Measurements from ENCODE around the gene FCHSD2. TPM values are rescaled to one million over a fixed set of nuclear protein-coding genes. Genes with fewer than 3 reads are reported as not detected.

The FCHSD2 gene
- total RNA-seq, 2 experiments from 2014 or later: 40.8 to 41.7 TPM

DNA sequence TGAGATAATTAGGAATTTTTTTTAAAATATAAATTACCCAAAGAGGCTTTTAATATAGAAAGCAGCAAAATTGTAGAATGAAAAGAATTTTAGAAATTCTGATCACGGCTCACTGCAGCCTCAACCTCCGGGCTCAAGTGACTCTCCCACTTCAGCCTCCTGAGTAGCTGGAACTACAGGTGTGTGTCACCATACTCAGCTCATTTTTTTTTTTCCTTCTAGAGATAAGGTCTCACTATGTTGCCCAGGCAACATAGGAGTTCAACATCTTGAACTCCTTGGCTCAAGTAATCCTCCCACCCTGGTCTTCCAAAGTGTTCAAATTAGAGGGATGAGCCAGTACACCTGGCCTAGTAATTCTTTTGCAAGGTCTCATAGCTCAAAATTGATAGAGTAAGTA, 251.2 kb downstream of the FCHSD2 start:
- Mint-ChIP-seq H3K27me3 (no peaks in the 10 kb centered on the region), H3K27ac (no peak overlapping the region), H3K4me1 (no peaks in the 10 kb centered on the region), H3K36me3 (ENCODE audit: low read depth) (peaks cover 17% of the 10 kb centered on the region), H3K4me3 (no peak overlapping the region), H3K9me3 (no peaks in the 10 kb centered on the region)
- ChIA-PET POLR2A (interaction anchor here (0.5 kb wide), 1 partner anchor 108 kb away, joined by 3 read pairs; no protein-coding TSS in a partner anchor), CTCF (interaction anchor here (1.1 kb wide), 1 partner anchor 352 kb away, joined by 3 read pairs; no protein-coding TSS in a partner anchor)
- no peak for DNase-seq

DNA sequence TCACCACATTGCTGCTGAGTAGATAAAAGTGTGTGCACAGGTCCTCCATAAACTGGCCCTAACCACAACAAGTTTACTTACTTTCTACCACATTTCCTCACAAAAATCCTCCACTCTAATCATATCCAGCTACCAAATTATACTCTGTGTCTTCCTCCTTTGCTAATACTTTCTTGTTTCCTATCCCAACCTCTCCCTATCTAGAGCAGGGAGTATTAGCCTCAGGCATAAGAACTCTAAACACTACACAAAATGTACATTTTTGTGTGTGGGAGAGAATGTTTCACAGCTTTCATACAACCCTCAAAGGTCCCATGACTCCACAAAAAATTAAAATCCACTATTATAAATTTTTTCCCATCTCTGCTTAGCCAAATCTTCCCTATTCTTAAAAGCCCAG, 255.5 kb downstream of the FCHSD2 start:
- Mint-ChIP-seq H3K9me3 (no peaks in the 10 kb centered on the region), H3K27me3 (no peaks in the 10 kb centered on the region), H3K36me3 (ENCODE audit: low read depth) (peaks cover 22% of the 10 kb centered on the region), H3K4me3 (no peak overlapping the region), H3K27ac (no peak overlapping the region), H3K4me1 (no peaks in the 10 kb centered on the region)
- ChIA-PET CTCF (no interaction called here), POLR2A (no interaction called here)
- DNase-seq: no peak

DNA sequence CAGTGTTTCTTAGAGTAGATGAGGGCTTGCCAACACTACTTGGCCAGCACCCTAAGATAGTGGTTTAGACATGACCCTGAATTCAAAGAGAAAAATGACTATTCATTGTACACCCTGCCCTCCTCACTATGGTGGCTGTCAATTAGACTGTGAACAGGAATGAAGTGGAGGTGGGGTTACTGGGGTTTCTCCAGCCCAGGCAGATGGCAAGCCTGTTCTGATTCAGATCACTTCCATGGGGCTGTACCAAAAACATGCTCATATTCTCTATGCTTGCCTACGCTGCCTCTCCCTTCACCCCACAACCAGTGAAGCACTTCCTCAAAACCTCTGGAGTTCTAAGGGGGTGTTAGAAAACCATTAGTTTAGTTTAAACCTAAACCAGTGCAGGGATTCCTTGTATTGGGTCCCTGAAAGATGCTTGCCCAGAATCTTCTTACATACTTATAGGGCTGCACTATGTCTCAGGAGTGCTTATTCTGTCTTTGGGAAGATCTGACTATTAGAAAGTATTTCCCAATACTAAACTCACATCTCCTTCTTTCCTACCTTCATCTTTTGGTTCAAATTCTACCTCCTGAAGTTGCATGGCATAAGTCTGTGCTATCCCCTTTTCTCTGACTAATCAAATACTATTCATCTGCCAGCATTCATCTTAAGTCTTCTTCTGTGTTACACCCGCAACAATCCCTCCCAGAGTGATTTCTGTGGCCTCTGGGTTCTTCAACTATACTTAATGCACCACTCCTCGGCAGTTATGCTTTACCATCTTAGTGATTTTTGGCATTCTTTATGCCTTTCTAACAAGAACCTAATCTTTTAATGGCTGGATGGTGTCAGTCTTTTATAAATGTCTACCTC, 256.1 kb downstream of the FCHSD2 start:
- Mint-ChIP-seq H3K4me1 (no peaks in the 10 kb centered on the region), H3K27me3 (no peaks in the 10 kb centered on the region), H3K4me3 (no peak overlapping the region), H3K27ac (no peak overlapping the region), H3K36me3 (ENCODE audit: low read depth) (peaks cover 28% of the 10 kb centered on the region), H3K9me3 (no peaks in the 10 kb centered on the region)
- DNase-seq: no peak
- CTCF ChIA-PET: no interaction called here
- POLR2A ChIA-PET: no interaction called here

DNA sequence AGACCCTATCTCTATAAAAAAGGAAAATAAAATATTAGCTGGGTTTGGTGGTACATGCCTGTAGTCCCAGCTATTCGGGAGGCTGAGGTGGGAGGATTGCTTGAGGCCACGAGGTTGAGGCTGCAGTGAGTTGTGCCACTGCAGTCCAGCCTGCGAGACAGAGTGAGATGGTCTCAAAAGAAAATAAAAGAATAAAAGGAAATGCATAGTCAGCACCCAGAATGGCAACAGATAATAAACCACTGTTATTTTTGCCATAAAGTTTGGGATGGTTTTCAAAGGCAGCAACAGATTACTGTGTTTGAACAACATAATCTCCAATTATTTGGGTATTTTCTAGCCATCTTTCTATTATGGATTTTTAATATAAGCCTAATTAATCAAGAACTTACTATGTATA, 266.0 kb downstream of the FCHSD2 start:
- ChIA-PET POLR2A (no interaction called here), CTCF (no interaction called here)
- Mint-ChIP-seq H3K4me3 (no peak overlapping the region), H3K27ac (no peak overlapping the region), H3K4me1 (no peaks in the 10 kb centered on the region), H3K27me3 (no peaks in the 10 kb centered on the region), H3K9me3 (no peaks in the 10 kb centered on the region), H3K36me3 (ENCODE audit: low read depth) (peaks cover 12% of the 10 kb centered on the region)
- no peak for DNase-seq

DNA sequence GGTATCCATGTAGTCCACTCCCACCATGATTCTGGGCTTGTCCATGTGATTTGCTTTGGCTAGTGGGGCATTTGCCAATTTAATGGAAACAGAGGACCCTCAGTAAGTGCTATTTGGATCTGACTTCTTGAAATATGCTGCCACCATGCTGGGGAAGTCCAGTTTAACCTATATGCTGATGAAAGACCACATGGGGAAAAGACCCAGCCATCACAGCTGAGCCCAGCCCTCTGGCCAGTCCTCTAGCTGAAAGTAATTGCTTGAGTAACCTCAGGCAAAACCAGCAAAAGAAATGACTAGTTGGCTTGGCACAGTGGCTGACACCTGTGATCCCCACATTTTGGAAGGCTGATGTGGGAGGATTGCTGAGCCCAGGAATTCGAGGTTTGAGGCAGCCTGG, 266.4 kb downstream of the FCHSD2 start:
- H3K9me3 Mint-ChIP-seq: no peaks in the 10 kb centered on the region
- peaks cover 8% of the 10 kb centered on the region for H3K36me3 Mint-ChIP-seq (ENCODE audit: low read depth)
- CTCF ChIA-PET: no interaction called here
- H3K4me3 Mint-ChIP-seq: no peak overlapping the region
- POLR2A ChIA-PET: interaction anchor here (1.0 kb wide), 1 partner anchor 11 kb away, joined by 4 read pairs; no protein-coding TSS in a partner anchor
- no peaks in the 10 kb centered on the region for H3K4me1 Mint-ChIP-seq
- no peak for DNase-seq
- H3K27ac Mint-ChIP-seq: no peak overlapping the region
- no peaks in the 10 kb centered on the region for H3K27me3 Mint-ChIP-seq

DNA sequence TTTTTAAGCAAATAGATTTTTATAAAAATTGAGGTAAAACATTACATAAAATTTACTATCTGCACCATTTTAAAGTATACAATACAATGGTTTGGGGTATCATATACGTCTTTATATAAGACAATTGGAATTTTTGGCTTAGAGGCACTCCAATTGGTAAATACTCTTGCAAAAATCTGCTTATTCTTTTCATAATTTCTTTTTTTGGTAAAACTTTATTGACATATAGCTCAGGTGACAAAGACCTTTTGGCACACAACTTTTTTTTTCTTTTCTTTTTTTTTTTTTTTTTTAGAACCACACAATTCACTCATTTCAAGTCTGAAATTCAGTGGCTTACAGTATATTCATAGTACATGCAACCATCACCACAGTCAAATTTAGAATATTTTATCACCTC, 270.1 kb downstream of the FCHSD2 start:
- H3K4me3 Mint-ChIP-seq: no peak overlapping the region
- peaks cover 18% of the 10 kb centered on the region for H3K36me3 Mint-ChIP-seq (ENCODE audit: low read depth)
- ChIA-PET CTCF (no interaction called here), POLR2A (no interaction called here)
- H3K9me3 Mint-ChIP-seq: no peaks in the 10 kb centered on the region
- peaks cover 16% of the 10 kb centered on the region for H3K4me1 Mint-ChIP-seq
- H3K27me3 Mint-ChIP-seq: no peaks in the 10 kb centered on the region
- no peak for DNase-seq
- no peak overlapping the region for H3K27ac Mint-ChIP-seq

DNA sequence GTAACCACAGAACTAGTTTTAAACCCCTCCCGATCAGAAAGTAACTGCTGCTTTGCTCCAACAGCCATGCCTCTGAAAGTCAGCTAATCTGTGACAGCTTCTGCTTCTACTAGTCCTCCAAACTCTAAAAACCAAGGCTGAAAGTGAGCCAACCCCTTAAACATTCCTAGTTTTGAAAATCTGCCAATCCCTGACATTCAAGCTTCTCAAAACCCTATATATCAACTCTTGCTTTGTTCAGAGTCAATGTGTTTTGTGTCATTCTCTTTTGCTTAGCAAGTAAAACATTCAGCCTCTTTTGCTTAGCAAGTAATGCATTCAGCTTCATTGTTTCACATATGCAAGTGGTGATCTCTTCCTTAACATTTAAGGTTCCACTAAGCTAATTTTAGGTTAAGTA, 271.0 kb downstream of the FCHSD2 start:
- Mint-ChIP-seq H3K4me1 (peaks cover 16% of the 10 kb centered on the region), H3K27me3 (no peaks in the 10 kb centered on the region), H3K4me3 (no peak overlapping the region), H3K36me3 (ENCODE audit: low read depth) (peaks cover 22% of the 10 kb centered on the region), H3K9me3 (no peaks in the 10 kb centered on the region), H3K27ac (no peak overlapping the region)
- ChIA-PET CTCF (interaction anchor here (0.7 kb wide), 1 partner anchor 203 kb away, joined by 3 read pairs; no protein-coding TSS in a partner anchor), POLR2A (interaction anchor here (0.6 kb wide), 1 partner anchor 321 kb away, joined by 3 read pairs; no protein-coding TSS in a partner anchor)
- DNase-seq: no peak

DNA sequence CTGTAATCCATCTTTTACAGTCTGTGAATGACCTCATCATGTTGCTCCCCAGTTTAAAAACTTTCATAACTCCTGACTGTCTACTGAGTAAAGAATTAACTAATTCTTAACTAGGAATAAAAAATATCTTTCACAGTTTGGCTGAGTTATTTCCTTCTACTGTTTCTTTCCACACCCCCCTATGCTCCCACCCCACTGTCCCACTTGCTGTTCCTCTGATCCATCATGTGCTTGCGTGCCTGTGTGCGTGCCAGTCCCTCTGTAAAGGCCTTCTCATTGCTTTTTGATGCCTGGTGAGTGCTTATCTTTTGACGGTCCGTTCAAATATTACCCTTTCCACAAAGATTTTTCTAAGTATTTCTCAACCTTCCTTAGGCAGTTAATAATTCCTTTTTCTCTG, 272.3 kb downstream of the FCHSD2 start:
- DNase-seq: no peak
- Mint-ChIP-seq H3K9me3 (no peaks in the 10 kb centered on the region), H3K27me3 (no peaks in the 10 kb centered on the region), H3K27ac (no peak overlapping the region), H3K4me1 (peaks cover 16% of the 10 kb centered on the region), H3K36me3 (ENCODE audit: low read depth) (peaks cover 16% of the 10 kb centered on the region), H3K4me3 (no peak overlapping the region)
- ChIA-PET CTCF (interaction anchor here (1.2 kb wide), 1 partner anchor 10 kb away, joined by 5 read pairs; no protein-coding TSS in a partner anchor), POLR2A (no interaction called here)

DNA sequence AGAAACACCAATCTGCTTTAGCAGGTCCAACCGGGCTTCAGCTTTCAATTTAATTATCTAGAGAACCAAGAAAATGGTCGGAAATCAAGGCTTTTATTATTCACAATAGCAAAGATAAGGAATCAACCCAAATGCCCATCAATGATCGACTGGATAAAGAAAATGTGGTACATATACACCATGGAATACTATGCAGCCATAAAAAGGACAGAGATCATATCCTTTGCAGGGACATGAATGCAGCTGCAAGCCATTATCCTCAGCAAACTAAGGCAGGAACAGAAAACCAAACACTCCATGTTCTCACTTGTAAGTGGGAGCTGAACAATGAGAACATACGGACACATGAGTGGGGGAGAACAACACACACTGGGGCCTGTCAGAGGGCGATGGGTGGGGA, 274.1 kb downstream of the FCHSD2 start:
- peaks cover 16% of the 10 kb centered on the region for H3K36me3 Mint-ChIP-seq (ENCODE audit: low read depth)
- no peaks in the 10 kb centered on the region for H3K9me3 Mint-ChIP-seq
- no peak overlapping the region for H3K4me3 Mint-ChIP-seq
- no peaks in the 10 kb centered on the region for H3K27me3 Mint-ChIP-seq
- CTCF ChIA-PET: interaction anchor here (1.0 kb wide), 1 partner anchor 22 kb away, joined by 3 read pairs; no protein-coding TSS in a partner anchor
- H3K27ac Mint-ChIP-seq: no peak overlapping the region
- peaks cover 16% of the 10 kb centered on the region for H3K4me1 Mint-ChIP-seq
- no peak for DNase-seq
- POLR2A ChIA-PET: no interaction called here

DNA sequence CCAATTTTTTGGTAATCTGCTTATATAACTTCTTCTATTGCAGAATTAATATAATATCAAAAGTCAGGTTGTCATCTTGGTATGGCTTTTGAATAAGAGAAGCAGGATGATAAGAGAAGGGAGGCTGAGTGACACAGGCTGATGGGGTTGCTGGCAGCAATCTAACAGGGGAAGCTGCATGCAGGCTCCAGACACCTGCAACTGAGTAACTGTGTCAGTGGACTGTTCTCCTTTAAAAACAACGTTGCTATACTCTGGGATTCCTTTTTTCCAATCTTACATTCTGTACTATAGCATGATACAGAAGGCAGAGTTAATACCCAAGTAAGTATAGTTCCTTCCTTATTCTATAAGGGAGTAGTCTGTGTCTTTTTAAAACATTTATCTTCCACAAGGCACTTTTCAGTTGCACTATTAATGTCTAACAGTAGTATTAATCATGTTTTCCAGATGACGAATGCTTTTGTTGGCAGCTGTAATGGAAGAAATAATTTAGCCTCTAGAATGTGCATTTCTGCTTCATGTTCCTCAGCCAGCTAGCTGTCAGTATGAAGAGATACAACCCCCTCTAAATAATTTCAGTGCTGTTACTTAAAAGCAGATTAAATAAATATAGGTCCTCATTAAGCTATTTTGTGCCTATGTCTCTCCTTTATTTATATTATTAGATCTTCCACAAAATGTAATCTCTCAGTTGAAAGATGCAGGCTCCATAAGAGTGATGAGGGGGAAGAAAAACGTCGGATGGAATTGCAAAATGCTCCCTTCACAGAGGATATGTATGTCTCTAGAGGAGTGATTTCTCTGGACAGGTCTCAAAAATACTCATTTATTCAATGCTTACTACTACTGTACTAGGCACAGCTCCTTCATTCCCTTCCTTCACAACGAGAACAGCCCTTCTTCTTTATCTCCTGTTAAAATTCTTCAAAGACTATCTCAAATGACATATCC, 277.1 kb downstream of the FCHSD2 start:
- Mint-ChIP-seq H3K27me3 (no peaks in the 10 kb centered on the region), H3K4me1 (peaks cover 13% of the 10 kb centered on the region), H3K4me3 (no peak overlapping the region), H3K36me3 (ENCODE audit: low read depth) (peaks cover 13% of the 10 kb centered on the region), H3K27ac (no peak overlapping the region), H3K9me3 (no peaks in the 10 kb centered on the region)
- ChIA-PET POLR2A (interaction anchor here (1.0 to 1.2 kb wide), 2 partner anchors 10 to 140 kb away, joined by 3 to 4 read pairs; no protein-coding TSS in a partner anchor), CTCF (interaction anchor here (1.5 to 1.9 kb wide), 2 partner anchors 34 to 313 kb away, joined by 5 to 8 read pairs; no protein-coding TSS in a partner anchor)
- no peak for DNase-seq

DNA sequence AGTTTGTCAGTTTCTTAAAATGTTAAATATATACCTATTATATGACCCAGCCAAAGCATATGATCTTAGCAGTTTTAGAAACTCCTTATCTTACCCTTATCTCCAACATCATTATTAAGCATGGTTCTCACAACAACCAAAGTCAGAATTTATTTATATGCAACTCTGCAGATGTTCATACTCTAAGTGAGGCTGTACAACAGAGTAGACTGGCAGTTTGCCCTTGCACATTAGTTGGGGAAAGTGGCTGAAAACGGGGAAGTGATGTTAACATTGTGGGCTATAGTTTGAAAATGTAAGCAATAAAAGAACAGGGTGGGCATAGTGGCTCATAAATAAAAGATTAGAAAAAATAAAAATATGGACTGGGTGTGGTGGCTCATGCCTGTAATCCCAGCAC, 278.2 kb downstream of the FCHSD2 start:
- CTCF ChIA-PET: interaction anchor here (1.5 to 1.9 kb wide), 2 partner anchors 33 to 314 kb away, joined by 5 to 8 read pairs; no protein-coding TSS in a partner anchor

DNA sequence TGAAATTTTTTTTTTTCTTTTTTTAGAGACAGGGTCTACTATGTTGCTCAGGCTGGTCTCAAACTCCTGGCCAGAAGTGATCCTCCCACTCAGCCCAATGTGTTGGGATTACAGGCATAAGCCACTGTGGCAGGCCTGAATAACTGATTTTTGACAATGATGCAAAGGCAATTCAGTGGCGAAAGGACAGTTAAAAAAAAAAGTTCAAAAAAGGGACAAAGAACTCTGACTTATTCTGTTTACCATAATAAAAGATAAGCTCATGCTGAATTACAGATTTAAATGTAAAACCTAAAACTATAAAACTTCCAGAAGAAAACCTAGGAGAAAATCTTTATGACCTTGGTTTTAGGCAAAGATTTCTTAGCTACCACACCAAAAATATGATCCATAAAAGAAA, 279.0 kb downstream of the FCHSD2 start:
- no peak for DNase-seq
- H3K36me3 Mint-ChIP-seq (ENCODE audit: low read depth): peaks cover 12% of the 10 kb centered on the region
- H3K27me3 Mint-ChIP-seq: no peaks in the 10 kb centered on the region
- ChIA-PET CTCF (no interaction called here), POLR2A (no interaction called here)
- no peaks in the 10 kb centered on the region for H3K9me3 Mint-ChIP-seq
- no peak overlapping the region for H3K4me3 Mint-ChIP-seq
- H3K27ac Mint-ChIP-seq: no peak overlapping the region
- H3K4me1 Mint-ChIP-seq: peaks cover 1% of the 10 kb centered on the region

More for the DNA sequence above, 278.2 kb downstream of the FCHSD2 start:
- no peaks in the 10 kb centered on the region for H3K9me3 Mint-ChIP-seq
- H3K4me1 Mint-ChIP-seq: peaks cover 2% of the 10 kb centered on the region
- H3K27ac Mint-ChIP-seq: no peak overlapping the region
- peaks cover 13% of the 10 kb centered on the region for H3K36me3 Mint-ChIP-seq (ENCODE audit: low read depth)
- H3K27me3 Mint-ChIP-seq: no peaks in the 10 kb centered on the region
- H3K4me3 Mint-ChIP-seq: no peak overlapping the region
- POLR2A ChIA-PET: interaction anchor here (1.0 kb wide), 1 partner anchor 139 kb away, joined by 3 read pairs; no protein-coding TSS in a partner anchor
- no peak for DNase-seq

DNA sequence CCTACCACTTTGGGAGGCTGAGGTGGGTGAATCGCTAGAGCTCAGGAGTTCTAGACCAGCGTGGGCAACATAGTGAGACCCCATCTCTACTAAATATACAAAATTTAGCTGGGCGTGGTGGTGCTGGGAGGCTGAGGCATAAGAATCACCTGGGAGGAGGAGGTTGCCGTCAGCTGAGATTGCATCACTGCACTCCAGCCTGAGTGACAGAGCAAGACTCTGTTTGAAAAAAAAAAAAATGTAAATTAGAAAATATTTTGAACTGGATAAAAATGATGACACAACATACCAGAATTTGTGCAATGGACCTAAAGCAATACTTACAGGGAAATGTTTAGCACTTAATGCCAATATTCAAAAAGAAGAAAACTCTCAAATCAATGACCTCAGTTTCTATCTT, 281.5 kb downstream of the FCHSD2 start:
- ChIA-PET POLR2A (no interaction called here), CTCF (interaction anchor here (2.0 kb wide), 1 partner anchor 317 kb away, joined by 5 read pairs; no protein-coding TSS in a partner anchor)
- Mint-ChIP-seq H3K36me3 (ENCODE audit: low read depth) (peaks cover 6% of the 10 kb centered on the region), H3K4me3 (no peak overlapping the region), H3K27ac (no peak overlapping the region), H3K9me3 (no peaks in the 10 kb centered on the region), H3K4me1 (no peaks in the 10 kb centered on the region), H3K27me3 (no peaks in the 10 kb centered on the region)
- no peak for DNase-seq
